H9 (cell line): ENCODE data around the gene ARHGAP10. TPM values are rescaled to one million over a fixed set of nuclear protein-coding genes. Genes with fewer than 3 reads are reported as not detected.
A peak's percentile ranks its signal among the peaks of the same experiment; 100 is the strongest.

ENCODE experiments used
- DNase-seq: peaks from one replicate; pipeline ENCODE4 v3.0.0-alpha.2; 2017
- H2AFZ ChIP-seq: one replicate; pipeline ENCODE4 v1.6.1; 2013; ENCODE audit warnings: mild to moderate bottlenecking, low read length, control low read depth, moderate library complexity
- H2AK5ac ChIP-seq: 2 replicates; pipeline ENCODE4 v1.6.1; 2013; ENCODE audit warnings: low read length, control low read depth, mixed read lengths; ENCODE audit not compliant: insufficient read length
- H2BK120ac ChIP-seq: one replicate; pipeline ENCODE4 v1.6.1; 2013; ENCODE audit warnings: low read depth, mild to moderate bottlenecking, low read length, control low read depth, inconsistent platforms; ENCODE audit not compliant: poor library complexity, severe bottlenecking
- H2BK12ac ChIP-seq: 2 replicates; pipeline ENCODE4 v1.6.1; 2013; ENCODE audit warnings: low read length, control low read depth, mixed read lengths, low read depth; ENCODE audit not compliant: insufficient read length
- H2BK15ac ChIP-seq: 2 replicates; pipeline ENCODE4 v1.6.1; 2013; ENCODE audit warnings: low read depth, low read length, control low read depth
- H2BK20ac ChIP-seq: one replicate; pipeline ENCODE4 v1.6.1; 2013; ENCODE audit warnings: low read depth, mild to moderate bottlenecking, low read length, control low read depth, inconsistent platforms; ENCODE audit not compliant: poor library complexity, severe bottlenecking
- H2BK5ac ChIP-seq: 2 replicates; pipeline ENCODE4 v1.6.1; 2013; ENCODE audit warnings: low read length, control low read depth, mixed read lengths; ENCODE audit not compliant: insufficient read length
- H3K14ac ChIP-seq: 2 replicates; pipeline ENCODE4 v1.6.1; 2013; ENCODE audit warnings: low read length, control low read depth; ENCODE audit not compliant: insufficient read depth
- H3K18ac ChIP-seq: 2 replicates; pipeline ENCODE4 v1.6.1; 2013; ENCODE audit warnings: low read depth, mild to moderate bottlenecking, mixed read lengths, low read length, control low read depth; ENCODE audit not compliant: insufficient read length
- H3K23ac ChIP-seq: 2 replicates; pipeline ENCODE4 v1.6.1; 2013; ENCODE audit warnings: low read length, control low read depth, mixed read lengths, low read depth; ENCODE audit not compliant: insufficient read length
- H3K23me2 ChIP-seq: 2 replicates; pipeline ENCODE4 v1.6.1; 2013; ENCODE audit warnings: low read depth, mild to moderate bottlenecking, mixed read lengths, low read length, control low read depth; ENCODE audit not compliant: insufficient read length, poor library complexity, severe bottlenecking
- H3K27ac ChIP-seq: 2 replicates; pipeline ENCODE4 v1.5.1; 2013; ENCODE audit warnings: low read length, control low read depth, mixed read lengths, low read depth; ENCODE audit not compliant: insufficient read length
- H3K27me3 ChIP-seq: 2 replicates; pipeline ENCODE4 v1.6.1; 2013; ENCODE audit warnings: low read length, control low read depth, inconsistent platforms; ENCODE audit not compliant: insufficient read depth
- H3K4ac ChIP-seq: 2 replicates; pipeline ENCODE4 v1.6.1; 2013; ENCODE audit warnings: low read depth, mild to moderate bottlenecking, control low read depth, inconsistent platforms, low read length, moderate library complexity
- H3K4me1 ChIP-seq: 2 replicates; pipeline ENCODE4 v1.6.1; 2013; ENCODE audit warnings: low read length, control low read depth, inconsistent platforms; ENCODE audit not compliant: insufficient read depth
- H3K4me2 ChIP-seq: 2 replicates; pipeline ENCODE4 v1.6.1; 2013; ENCODE audit warnings: low read length, control low read depth, mixed read lengths; ENCODE audit not compliant: insufficient read length, insufficient read depth
- H3K56ac ChIP-seq: 2 replicates; pipeline ENCODE4 v1.6.1; 2013; ENCODE audit warnings: low read depth, mild to moderate bottlenecking, mixed read lengths, low read length, control low read depth; ENCODE audit not compliant: insufficient read length
- H3K79me1 ChIP-seq: 2 replicates; pipeline ENCODE4 v1.6.1; 2013; ENCODE audit warnings: low read depth, mild to moderate bottlenecking, moderate library complexity, low read length, control low read depth, inconsistent platforms; ENCODE audit not compliant: insufficient read depth, poor library complexity, severe bottlenecking
- H3K79me2 ChIP-seq: 2 replicates; pipeline ENCODE4 v1.6.1; 2013; ENCODE audit warnings: low read length, control low read depth, inconsistent platforms; ENCODE audit not compliant: insufficient read depth
- H3K9ac ChIP-seq: 2 replicates; pipeline ENCODE4 v1.6.1; 2013; ENCODE audit warnings: low read length, control low read depth, mixed read lengths; ENCODE audit not compliant: insufficient read length; ENCODE audit errors: extremely low read depth
- H3K9me3 ChIP-seq: one replicate; pipeline ENCODE4 v1.6.1; 2013; ENCODE audit warnings: low read depth, low read length, inconsistent platforms; ENCODE audit not compliant: control insufficient read depth
- H3T11ph ChIP-seq: one replicate; pipeline ENCODE4 v1.6.1; 2013; ENCODE audit warnings: mild to moderate bottlenecking, low read length, control low read depth, inconsistent platforms
- H4K20me1 ChIP-seq: one replicate; pipeline ENCODE4 v1.6.1; 2013; ENCODE audit not compliant: control insufficient read depth, insufficient read length, insufficient read depth
- H4K5ac ChIP-seq: 2 replicates; pipeline ENCODE4 v1.6.1; 2013; ENCODE audit warnings: low read depth, mild to moderate bottlenecking, mixed read lengths, low read length, control low read depth; ENCODE audit not compliant: insufficient read length
- H4K8ac ChIP-seq: replicated peaks from 2 replicates; pipeline ENCODE4 v1.6.1; 2013; ENCODE audit warnings: low read length, control low read depth, mixed read lengths, low read depth; ENCODE audit not compliant: insufficient read length
- H4K91ac ChIP-seq: 2 replicates; pipeline ENCODE4 v1.6.1; 2013; ENCODE audit warnings: low read depth, mild to moderate bottlenecking, moderate library complexity, mixed read lengths, low read length, control low read depth; ENCODE audit not compliant: insufficient read length
- H3K27ac Mint-ChIP-seq, 3 experiments: 2 replicates in 2 of 3; 3 replicates in 1 of 3; pipeline ENCODE4 v1.8.0; 2020 to 2021; ENCODE audit warnings: mixed read lengths in 3 of 3, mild to moderate bottlenecking in 1 of 3, moderate library complexity in 1 of 3
- H3K27me3 Mint-ChIP-seq: 2 replicates; pipeline ENCODE4 v1.8.0; 2021; ENCODE audit warnings: low read depth, mild to moderate bottlenecking, moderate library complexity, mixed read lengths
- H3K36me3 Mint-ChIP-seq, 3 experiments: 2 replicates in 2 of 3; 3 replicates in 1 of 3; pipeline ENCODE4 v1.8.0; 2020 to 2021; ENCODE audit warnings: low read depth in 3 of 3, mixed read lengths in 3 of 3; ENCODE audit not compliant: insufficient read depth in 1 of 3
- H3K4me1 Mint-ChIP-seq, 2 experiments: 2 replicates each; pipeline ENCODE4 v1.8.0; 2020; ENCODE audit warnings: mixed read lengths in 2 of 2
- H3K4me3 Mint-ChIP-seq, 2 experiments: 2 replicates in 1 of 2; 3 replicates in 1 of 2; pipeline ENCODE4 v1.8.0; 2020 to 2021; ENCODE audit warnings: mild to moderate bottlenecking in 2 of 2, mixed read lengths in 2 of 2, moderate library complexity in 1 of 2
- H3K9me3 Mint-ChIP-seq, 2 experiments: 2 replicates in 1 of 2; 3 replicates in 1 of 2; pipeline ENCODE4 v1.8.0; 2020; ENCODE audit warnings: mild to moderate bottlenecking in 2 of 2, mixed read lengths in 2 of 2, moderate library complexity in 1 of 2
- WGBS: extraction: QIAGEN DNeasy Blood & Tissue Kit; methylation state at CpG from one replicate; pipeline ENCODE4 v1.1.7; 2013; ENCODE audit warnings: missing lambda C conversion rate, low lambda C conversion rate, mixed read lengths; ENCODE audit not compliant: insufficient read length; ENCODE audit errors: extremely low coverage; 5-methylcytosine and 5-hydroxymethylcytosine counted together
- total RNA-seq: library from RNA; stranded (reverse); gene quantifications from 2 replicates; pipeline ENCODE4 v1.2.1, GENCODE V29; 2021
- TF ChIP-seq, protein P1 (sequence below): fragments of 200-600 bp; sonication (generic); conservative IDR thresholded peaks from 3 replicates; pipeline ENCODE4 v1.8.0; 2021; ENCODE audit warnings: antibody characterized with exemption, mild to moderate bottlenecking

The ARHGAP10 gene
- total RNA-seq, 1 experiment from 2014 or later: 7.8 TPM

DNA sequence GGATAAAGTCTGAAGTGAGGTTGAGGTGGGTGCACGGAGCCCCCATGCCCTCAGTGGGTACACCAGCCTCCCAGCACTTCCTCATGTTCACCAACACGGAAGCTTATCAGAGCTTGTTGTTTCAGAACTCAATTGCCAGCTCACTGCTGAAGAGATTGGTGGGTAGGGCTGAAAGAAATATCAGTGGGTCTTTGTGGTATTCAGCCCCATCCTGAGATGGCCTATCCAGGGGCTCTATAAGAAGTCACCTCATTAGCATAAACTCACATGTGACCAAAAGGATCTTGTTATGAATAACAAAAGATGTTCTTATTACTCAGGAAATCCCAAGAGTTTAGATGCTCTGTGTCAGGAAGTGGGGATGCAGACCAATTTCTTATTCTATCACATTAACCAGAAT, 177.3 kb downstream of the ARHGAP10 start:
- Histone ChIP-seq H3K9ac (no peak overlapping the region), H2BK5ac (no peak overlapping the region), H2BK20ac (no peak overlapping the region), H2BK12ac (no peak overlapping the region), H3K14ac (no peak overlapping the region), H3K27me3 (no peaks in the 10 kb centered on the region), H2AK5ac (no peak overlapping the region), H4K8ac (no peak overlapping the region), H3K56ac (no peak overlapping the region), H3K79me2 (no peaks in the 10 kb centered on the region), H3T11ph (no peak overlapping the region), H3K4me1 (no peaks in the 10 kb centered on the region; the same call in 1 of the 2 replicates), H3K18ac (no peak overlapping the region), H3K4ac (no peak overlapping the region), H3K79me1 (no peaks in the 10 kb centered on the region), H4K20me1 (no peaks in the 10 kb centered on the region), H3K23ac (no peak overlapping the region), H3K9me3 (no peaks in the 10 kb centered on the region), H2BK120ac (no peak overlapping the region), H2AFZ (no peak overlapping the region), H2BK15ac (no peak overlapping the region), H3K27ac (no peak overlapping the region), H3K4me2 (no peak overlapping the region), H4K91ac (no peak overlapping the region), H3K23me2 (no peaks in the 10 kb centered on the region), H4K5ac (no peak overlapping the region)
- no peak overlapping the region for H3K4me3 Mint-ChIP-seq
- no CpG with 5 or more reads among the region's 2 CpGs for WGBS
- H3K36me3 Mint-ChIP-seq: peaks cover 0 to 5% (median 1%) of the 10 kb centered on the region in 3 experiments; a peak in 3 of 7 replicates
- TF ChIP-seq, protein P1, sequence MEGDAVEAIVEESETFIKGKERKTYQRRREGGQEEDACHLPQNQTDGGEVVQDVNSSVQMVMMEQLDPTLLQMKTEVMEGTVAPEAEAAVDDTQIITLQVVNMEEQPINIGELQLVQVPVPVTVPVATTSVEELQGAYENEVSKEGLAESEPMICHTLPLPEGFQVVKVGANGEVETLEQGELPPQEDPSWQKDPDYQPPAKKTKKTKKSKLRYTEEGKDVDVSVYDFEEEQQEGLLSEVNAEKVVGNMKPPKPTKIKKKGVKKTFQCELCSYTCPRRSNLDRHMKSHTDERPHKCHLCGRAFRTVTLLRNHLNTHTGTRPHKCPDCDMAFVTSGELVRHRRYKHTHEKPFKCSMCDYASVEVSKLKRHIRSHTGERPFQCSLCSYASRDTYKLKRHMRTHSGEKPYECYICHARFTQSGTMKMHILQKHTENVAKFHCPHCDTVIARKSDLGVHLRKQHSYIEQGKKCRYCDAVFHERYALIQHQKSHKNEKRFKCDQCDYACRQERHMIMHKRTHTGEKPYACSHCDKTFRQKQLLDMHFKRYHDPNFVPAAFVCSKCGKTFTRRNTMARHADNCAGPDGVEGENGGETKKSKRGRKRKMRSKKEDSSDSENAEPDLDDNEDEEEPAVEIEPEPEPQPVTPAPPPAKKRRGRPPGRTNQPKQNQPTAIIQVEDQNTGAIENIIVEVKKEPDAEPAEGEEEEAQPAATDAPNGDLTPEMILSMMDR: no peak
- H3K9me3 Mint-ChIP-seq: peaks cover 3 to 4% of the 10 kb centered on the region in 2 experiments; a peak in 1 of 5 replicates
- H3K27me3 Mint-ChIP-seq: no peaks in the 10 kb centered on the region
- peak overlapping the region in 1 of 3 experiments; percentile 44; a peak in 1 of 7 replicates for H3K27ac Mint-ChIP-seq
- H3K4me1 Mint-ChIP-seq: peaks cover 5 to 8% of the 10 kb centered on the region in 2 experiments
- DNase-seq: no peak
